ENCODE results near the gene JAKMIP2.

GRCh38 chr5:147611483-147611882, 171.0 kb downstream of the JAKMIP2 start:
- TF ChIP-seq POLR2A (IDR thresholded peaks at IDR 0.05; ENCODE audit: low read depth, low read length) = no peak
- TF ChIP-seq CTCF (IDR thresholded peaks at IDR 0.05; ENCODE audit: extremely low read depth in 1 of 2, insufficient read depth in 1 of 2, low read depth in 1 of 2, low read length in 2 of 2) = no peak
- no peak for TF ChIP-seq JUN (IDR thresholded peaks at IDR 0.05; ENCODE audit: borderline replicate concordance, insufficient read depth, insufficient read length, low read depth)
- no peak for TF ChIP-seq MYC (IDR thresholded peaks at IDR 0.05; ENCODE audit: low read depth, low read length)
- TF ChIP-seq EZH2 (IDR thresholded peaks at IDR 0.05; ENCODE audit: borderline replicate concordance, low read depth, low read length, severe bottlenecking) = no peak
- TF ChIP-seq POLR2AphosphoS5 (IDR thresholded peaks at IDR 0.05; ENCODE audit: insufficient read depth, low read depth, low read length) = no peak
- no peak for TF ChIP-seq MAX (IDR thresholded peaks at IDR 0.05; ENCODE audit: insufficient read depth, insufficient read length)
- no peak for TF ChIP-seq FOS (IDR thresholded peaks at IDR 0.05; ENCODE audit: borderline replicate concordance, insufficient read depth, low read length)
- TF ChIP-seq GATA2 (IDR thresholded peaks at IDR 0.05; ENCODE audit: insufficient read depth, insufficient read length, low read depth, low read length) = no peak
